Measurements from ENCODE around the gene EEF1AKMT3. TPM values are rescaled to one million over a fixed set of nuclear protein-coding genes. Genes with fewer than 3 reads are reported as not detected.

EEF1AKMT3 gene
- total RNA-seq, 1 donor from 2014 or later = 6.8 TPM

DNA sequence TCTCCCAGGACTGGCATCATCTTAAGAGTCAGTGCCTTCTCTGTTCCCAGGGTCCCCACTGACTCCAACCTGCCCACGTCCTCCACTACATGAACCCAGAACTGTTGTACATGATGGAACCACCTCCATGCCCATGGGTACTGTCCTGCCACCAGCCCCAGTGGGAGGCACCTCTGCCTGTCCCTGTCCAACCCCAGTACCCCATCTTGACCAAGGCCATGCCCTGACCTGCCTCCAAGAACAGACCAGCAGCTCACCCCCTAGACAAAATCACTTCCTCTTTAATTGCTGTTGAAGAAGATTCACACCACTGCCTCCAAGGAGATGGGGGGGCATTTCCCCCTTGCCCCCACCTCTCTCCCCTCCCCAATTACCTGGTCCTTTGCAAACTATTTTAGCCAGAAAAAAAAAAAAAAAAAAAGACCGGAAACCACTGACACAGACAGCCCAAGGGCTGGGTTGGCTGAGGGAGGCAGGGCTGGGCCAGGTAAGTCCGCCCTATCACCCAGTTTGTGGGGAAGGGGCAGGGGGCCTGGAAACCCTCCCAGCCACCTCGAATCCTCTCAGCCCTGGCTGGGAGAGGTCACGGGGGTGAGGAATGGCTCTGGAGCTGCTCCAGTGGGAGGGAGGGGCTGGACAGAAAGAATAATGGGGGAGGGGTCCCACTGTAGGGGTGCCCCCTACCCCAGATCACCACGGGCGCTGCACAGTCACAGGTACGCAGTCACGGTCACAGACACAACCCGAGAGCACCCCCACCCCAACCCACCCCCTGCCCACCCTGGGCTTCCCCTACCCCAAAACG lies 47.3 kb upstream of the EEF1AKMT3 start:
- intact Hi-C loops (cut with DNase I) = no loop called here
- no peaks in the 10 kb centered on the region for H3K27me3 ChIP-seq (ENCODE audit: low read depth)
- H3K27ac ChIP-seq = no peak overlapping the region
- ATAC-seq (no peak), DNase-seq (no peak)
- peaks cover 20% of the 10 kb centered on the region for H3K36me3 ChIP-seq
- H3K4me1 ChIP-seq = peaks cover 8% of the 10 kb centered on the region
- H3K4me3 ChIP-seq = no peak overlapping the region
- no peaks in the 10 kb centered on the region for H3K9me3 ChIP-seq
- TF ChIP-seq, protein P1, sequence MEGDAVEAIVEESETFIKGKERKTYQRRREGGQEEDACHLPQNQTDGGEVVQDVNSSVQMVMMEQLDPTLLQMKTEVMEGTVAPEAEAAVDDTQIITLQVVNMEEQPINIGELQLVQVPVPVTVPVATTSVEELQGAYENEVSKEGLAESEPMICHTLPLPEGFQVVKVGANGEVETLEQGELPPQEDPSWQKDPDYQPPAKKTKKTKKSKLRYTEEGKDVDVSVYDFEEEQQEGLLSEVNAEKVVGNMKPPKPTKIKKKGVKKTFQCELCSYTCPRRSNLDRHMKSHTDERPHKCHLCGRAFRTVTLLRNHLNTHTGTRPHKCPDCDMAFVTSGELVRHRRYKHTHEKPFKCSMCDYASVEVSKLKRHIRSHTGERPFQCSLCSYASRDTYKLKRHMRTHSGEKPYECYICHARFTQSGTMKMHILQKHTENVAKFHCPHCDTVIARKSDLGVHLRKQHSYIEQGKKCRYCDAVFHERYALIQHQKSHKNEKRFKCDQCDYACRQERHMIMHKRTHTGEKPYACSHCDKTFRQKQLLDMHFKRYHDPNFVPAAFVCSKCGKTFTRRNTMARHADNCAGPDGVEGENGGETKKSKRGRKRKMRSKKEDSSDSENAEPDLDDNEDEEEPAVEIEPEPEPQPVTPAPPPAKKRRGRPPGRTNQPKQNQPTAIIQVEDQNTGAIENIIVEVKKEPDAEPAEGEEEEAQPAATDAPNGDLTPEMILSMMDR (IDR thresholded peaks at IDR 0.05) = no peak

DNA sequence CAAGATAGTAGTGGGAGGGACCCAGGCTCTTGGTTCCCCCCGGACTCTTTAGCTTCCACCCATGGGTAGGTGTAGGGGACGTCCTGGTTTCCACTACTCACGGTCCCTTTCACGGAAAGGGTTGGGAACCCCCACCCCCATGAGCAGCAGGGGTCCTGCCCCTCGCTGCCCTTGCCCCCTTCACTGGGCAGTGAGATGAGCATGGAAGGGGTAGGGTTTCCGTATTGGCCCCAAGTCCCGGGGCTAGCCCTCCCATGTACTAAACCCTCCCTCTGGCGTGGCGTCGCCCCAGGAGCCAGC lies 46.6 kb upstream of the EEF1AKMT3 start:
- Histone ChIP-seq H3K4me1 (peaks cover 8% of the 10 kb centered on the region), H3K4me3 (peak overlapping the region; percentile 75), H3K27me3 (ENCODE audit: low read depth) (peaks cover 1% of the 10 kb centered on the region), H3K9me3 (no peaks in the 10 kb centered on the region), H3K36me3 (peaks cover 13% of the 10 kb centered on the region), H3K27ac (peak overlapping the region; percentile 60)
- ATAC-seq = no peak
- intact Hi-C loops (cut with DNase I) = no loop called here
- TF ChIP-seq, protein P1 (IDR thresholded peaks at IDR 0.05) = no peak
- no peak for DNase-seq

DNA sequence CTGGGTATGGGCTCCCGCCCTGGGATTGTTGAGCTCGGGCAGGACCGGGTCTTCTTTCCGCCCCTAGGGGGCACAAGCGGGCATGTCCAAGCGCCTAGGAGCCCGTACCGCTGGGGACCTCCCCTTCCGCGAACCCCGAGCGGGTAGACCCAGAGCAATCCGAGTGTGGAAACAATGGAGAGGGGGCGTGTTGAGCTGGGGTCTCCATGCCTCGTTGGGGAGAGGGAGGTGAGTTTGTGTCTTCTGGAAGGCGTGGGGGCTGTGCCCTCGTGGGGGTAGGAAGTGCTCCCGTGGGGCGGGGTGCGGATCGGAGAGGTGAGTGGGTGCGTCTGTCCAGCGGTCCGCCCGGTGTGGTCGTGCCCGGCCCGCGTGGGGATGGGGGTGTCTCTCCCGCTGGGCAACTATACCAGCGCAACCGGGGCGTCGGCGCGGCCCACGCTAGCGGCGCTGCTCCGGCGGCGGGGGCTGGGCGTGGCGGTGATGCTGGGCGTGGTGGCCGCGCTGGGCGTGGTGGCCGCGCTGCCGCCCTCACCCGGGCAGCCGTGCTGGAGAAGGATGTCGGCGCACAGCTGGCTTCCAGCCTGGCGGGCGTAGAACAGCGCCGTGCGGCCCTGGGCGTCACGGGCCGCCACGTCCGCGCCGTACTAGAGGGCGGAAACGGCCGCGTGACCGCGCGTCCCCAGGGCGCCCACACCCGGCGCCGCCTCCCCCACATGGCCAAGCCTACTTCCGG lies 46.1 kb upstream of the EEF1AKMT3 start:
- peak; percentile 84 for DNase-seq
- H3K9me3 ChIP-seq = no peaks in the 10 kb centered on the region

DNA sequence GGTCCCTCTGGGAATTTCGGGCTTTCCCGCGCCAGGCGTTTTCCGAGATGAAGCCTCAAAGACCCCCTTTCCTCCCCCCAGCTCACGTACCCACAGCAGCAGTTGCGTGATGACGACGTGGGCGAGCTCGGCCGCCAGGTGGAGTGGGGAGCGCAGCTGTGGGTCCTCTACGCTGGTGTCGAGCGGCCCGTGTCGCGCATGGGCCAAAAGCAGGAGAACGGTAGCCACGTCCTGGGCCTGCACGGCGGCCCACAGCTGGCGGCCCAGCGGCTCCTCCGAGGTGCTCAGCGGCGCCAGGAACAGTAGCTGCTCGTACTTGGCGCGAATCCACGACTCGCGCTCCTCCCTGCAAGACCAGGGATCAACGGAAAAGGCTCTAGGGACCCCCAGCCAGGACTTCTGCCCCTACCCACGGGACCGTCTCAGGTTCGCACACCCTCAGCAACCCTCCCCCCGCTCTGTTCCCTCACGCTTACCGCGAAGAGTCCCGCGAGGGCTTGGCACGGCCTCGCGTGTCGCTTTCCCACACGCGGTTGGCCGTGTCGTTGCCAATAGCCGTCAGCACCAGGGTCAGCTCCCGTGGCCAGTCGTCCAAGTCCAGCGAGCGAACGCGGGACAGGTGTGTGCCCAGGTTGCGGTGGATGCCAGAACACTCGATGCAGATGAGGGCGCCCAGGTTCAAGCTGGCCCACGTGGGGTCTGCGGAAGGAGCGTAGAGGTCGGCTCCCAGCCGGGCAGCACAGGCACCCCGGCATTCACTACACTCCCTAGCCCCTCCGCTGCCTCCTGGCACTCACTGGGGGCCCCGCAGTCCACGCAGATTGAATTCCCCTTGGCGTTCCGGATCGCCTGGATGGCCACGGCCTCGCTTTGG lies 45.3 kb upstream of the EEF1AKMT3 start:
- peaks cover 6% of the 10 kb centered on the region for H3K36me3 ChIP-seq
- TF ChIP-seq, protein P1 (IDR thresholded peaks at IDR 0.05) = peak; percentile 41
- H3K27ac ChIP-seq = peak overlapping the region; percentile 60
- peak; percentile 29 to 54 for ATAC-seq
- DNase-seq = peak; percentile 66
- no peaks in the 10 kb centered on the region for H3K9me3 ChIP-seq
- H3K4me3 ChIP-seq = peak overlapping the region; percentile 75
- H3K4me1 ChIP-seq = peaks cover 8% of the 10 kb centered on the region
- H3K27me3 ChIP-seq (ENCODE audit: low read depth) = peaks cover 4% of the 10 kb centered on the region
- intact Hi-C loops (cut with DNase I) = no loop called here

More for the DNA sequence above, 46.1 kb upstream of the EEF1AKMT3 start:
- peak; percentile 86 to 87 for ATAC-seq
- Histone ChIP-seq H3K4me1 (peaks cover 8% of the 10 kb centered on the region), H3K27ac (peak overlapping the region; percentile 60), H3K4me3 (peak overlapping the region; percentile 75), H3K36me3 (peaks cover 9% of the 10 kb centered on the region), H3K27me3 (ENCODE audit: low read depth) (peaks cover 4% of the 10 kb centered on the region)
- TF ChIP-seq, protein P1 (IDR thresholded peaks at IDR 0.05) = peak; percentile 77
- intact Hi-C loops (cut with DNase I) = no loop called here

DNA sequence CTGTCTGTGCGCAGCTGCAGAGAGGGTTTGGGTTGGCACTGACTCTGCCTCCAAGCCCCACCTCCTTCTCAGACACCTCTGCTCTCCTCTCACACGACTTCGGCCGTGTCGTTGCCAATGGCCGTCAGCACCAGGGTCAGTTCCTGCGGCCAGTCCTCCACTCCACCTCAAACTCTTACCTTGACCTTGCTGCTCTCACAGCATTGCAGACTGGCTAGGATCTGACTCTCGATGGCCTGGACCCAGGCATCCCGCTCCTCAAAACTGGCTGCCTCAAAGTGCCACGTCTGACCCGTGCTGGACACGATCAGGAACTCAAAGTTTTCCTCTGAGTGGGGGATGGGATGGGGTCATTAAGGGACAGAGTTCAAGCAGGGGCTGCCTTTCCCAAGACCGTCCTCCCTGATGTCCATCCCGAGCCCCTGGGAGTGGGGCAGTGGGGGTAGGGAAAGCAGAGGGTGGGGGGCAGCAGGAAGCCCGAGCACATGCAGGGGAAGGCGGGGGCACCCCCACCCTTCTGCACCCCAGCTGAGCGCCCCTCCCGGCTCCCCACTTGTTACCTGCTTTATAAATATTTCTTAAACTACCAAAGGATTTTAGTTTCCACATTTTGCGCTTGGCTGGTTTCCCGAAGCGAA lies 44.5 kb upstream of the EEF1AKMT3 start:
- no peaks in the 10 kb centered on the region for H3K9me3 ChIP-seq
- intact Hi-C loops (cut with DNase I) = no loop called here
- no peak overlapping the region for H3K4me3 ChIP-seq
- DNase-seq = no peak
- peaks cover 8% of the 10 kb centered on the region for H3K36me3 ChIP-seq
- TF ChIP-seq, protein P1 (IDR thresholded peaks at IDR 0.05) = no peak
- peak; percentile 1 to 28 for ATAC-seq
- peaks cover 8% of the 10 kb centered on the region for H3K4me1 ChIP-seq
- peaks cover 7% of the 10 kb centered on the region for H3K27me3 ChIP-seq (ENCODE audit: low read depth)
- no peak overlapping the region for H3K27ac ChIP-seq

Data from lower lobe of right lung (tissue), 2 donors.